Activated T-cell treated with anti-CD3 and anti-CD28 coated beads, Interleukin-2, amount 50 U/mL, for 24 hours (primary cell): ENCODE measurements around the gene ADAT3.

ENCODE experiments used
- DNase-seq: peaks from one replicate; pipeline ENCODE4 v3.0.0-alpha.2; 2020
- H3K27ac Mint-ChIP-seq: 2 replicates; pipeline ENCODE4 v1.8.0; 2020; ENCODE audit warnings: mild to moderate bottlenecking, mixed read lengths
- H3K27me3 Mint-ChIP-seq: 2 replicates; pipeline ENCODE4 v1.8.0; 2020; ENCODE audit warnings: mixed read lengths
- H3K36me3 Mint-ChIP-seq: 2 replicates; pipeline ENCODE4 v1.8.0; 2020; ENCODE audit warnings: low read depth, mixed read lengths
- H3K4me1 Mint-ChIP-seq: 2 replicates; pipeline ENCODE4 v1.8.0; 2020; ENCODE audit warnings: low read depth, mixed read lengths
- H3K4me3 Mint-ChIP-seq: 2 replicates; pipeline ENCODE4 v1.8.0; 2020; ENCODE audit warnings: mild to moderate bottlenecking, moderate library complexity, mixed read lengths
- H3K9me3 Mint-ChIP-seq: 2 replicates; pipeline ENCODE4 v1.8.0; 2020; ENCODE audit warnings: mixed read lengths

Gene ADAT3

DNA sequence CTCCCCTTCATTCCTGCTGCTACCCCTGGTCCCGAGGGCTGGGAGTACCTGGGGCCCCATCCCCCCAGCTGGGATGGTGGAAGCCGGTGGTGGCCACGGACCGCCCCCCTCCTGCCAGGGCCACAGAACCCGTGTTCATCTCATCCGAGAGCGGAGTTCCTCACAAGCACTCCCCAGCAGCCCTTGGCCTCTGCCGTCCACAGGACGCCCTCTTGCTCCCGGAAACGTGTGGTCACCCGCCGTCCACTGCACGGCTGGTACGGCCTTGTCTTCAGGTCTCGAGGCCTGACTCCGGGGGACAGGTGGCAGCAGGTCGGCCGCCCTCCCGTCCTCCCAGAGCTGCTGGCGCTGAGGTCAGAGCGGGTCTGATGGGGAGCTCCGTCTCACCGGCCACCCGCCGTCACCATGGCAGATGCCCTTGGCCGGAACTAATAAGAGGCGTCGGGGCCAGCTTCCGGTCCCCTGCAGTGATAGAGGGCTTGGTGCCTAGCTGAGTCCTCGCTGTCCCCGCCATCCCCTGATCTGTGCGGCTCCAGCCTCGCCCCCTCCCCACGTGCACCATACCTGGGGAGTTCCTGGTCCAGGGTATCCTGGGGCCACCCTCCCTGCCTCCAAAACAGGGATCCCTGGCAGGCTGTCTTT is 19.2 kb downstream of the ADAT3 start:
- no peak for DNase-seq
- no peaks in the 10 kb centered on the region for H3K9me3 Mint-ChIP-seq
- H3K4me3 Mint-ChIP-seq = no peak overlapping the region
- H3K27ac Mint-ChIP-seq = no peak overlapping the region
- peaks cover 51% of the 10 kb centered on the region for H3K36me3 Mint-ChIP-seq
- H3K4me1 Mint-ChIP-seq = peaks cover 32% of the 10 kb centered on the region
- no peaks in the 10 kb centered on the region for H3K27me3 Mint-ChIP-seq

DNA sequence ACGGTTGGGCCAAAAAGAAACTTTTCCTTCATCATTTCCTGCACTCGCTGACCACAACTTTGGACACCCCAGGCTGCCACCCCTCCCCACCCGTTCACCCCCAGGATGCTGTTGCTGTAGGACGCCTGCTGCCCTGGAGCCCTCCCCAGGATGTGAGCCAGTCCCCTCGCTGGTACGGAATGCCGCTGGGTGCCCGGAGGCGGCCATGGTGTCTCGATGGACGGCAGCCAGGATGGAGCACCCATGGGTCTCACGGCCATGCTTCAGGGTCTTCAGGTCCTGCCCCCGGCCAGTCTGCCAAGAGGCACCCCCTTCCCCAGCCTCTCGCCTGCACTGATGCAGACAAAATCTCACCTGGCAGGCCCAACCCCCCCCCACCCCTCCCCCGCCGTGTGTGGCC is 20.3 kb downstream of the ADAT3 start:
- no peak for DNase-seq
- H3K36me3 Mint-ChIP-seq = peaks cover 42% of the 10 kb centered on the region
- H3K27me3 Mint-ChIP-seq = no peaks in the 10 kb centered on the region
- no peak overlapping the region for H3K27ac Mint-ChIP-seq
- H3K4me1 Mint-ChIP-seq = peaks cover 39% of the 10 kb centered on the region
- no peaks in the 10 kb centered on the region for H3K9me3 Mint-ChIP-seq
- H3K4me3 Mint-ChIP-seq = no peak overlapping the region

DNA sequence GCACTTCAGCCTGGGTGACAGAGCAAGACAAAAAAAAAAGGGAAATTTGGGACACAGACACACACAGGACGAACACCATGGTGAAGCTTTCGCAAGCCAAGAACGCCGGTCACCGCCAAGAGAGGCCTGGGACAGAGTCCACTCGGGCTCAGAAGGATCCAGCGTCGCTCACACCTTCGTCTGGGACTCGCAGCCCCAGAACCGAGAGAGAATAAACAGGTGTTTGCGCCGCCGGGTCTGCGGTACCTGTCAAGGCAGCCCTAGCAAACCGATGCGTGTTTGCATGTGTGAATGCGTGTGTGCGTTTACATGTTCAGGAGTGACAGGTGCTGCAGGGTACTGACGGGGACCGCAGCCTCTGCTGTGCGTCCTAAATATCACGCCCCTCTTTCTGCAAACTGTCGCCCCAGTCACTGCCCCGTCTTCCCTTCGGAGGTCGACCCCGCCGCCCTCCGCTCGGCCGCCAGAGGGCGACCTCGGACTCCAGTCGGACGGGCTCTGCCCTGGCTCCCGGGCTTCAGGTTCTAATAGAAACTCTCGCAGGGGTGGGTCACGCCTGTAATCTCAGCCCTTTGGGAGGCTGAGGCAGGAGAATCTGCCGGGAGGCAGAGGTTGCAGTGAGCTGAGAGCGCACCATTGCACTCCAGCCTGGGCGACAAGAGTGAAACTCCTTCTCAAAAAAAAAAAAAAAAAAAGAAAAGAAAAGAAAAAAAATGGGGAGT is 24.0 kb downstream of the ADAT3 start:
- Mint-ChIP-seq H3K36me3 (peaks cover 14% of the 10 kb centered on the region), H3K4me1 (peaks cover 25% of the 10 kb centered on the region), H3K27me3 (no peaks in the 10 kb centered on the region), H3K4me3 (peak overlapping the region; percentile 76), H3K9me3 (peaks cover 4% of the 10 kb centered on the region), H3K27ac (peak overlapping the region; percentile 26)
- peak; percentile 91 for DNase-seq

DNA sequence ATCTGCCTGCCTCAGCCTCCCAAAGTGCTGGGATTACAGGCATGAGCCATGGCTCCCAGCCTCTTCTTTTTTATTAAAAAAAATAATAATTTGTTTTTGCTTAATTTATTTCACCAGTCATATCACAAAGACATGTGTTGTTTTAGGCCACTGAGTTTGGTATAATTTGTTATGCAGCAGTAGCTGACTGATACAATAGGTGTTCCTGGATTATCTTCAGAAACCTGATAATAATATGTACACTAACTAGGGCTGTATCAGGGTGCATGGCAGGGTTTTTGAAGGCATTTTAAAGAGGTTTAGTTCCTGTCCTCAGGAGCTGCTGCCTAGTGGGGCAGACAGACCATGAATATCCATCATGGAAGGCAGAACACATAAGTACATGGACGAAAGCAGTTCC is 26.2 kb downstream of the ADAT3 start:
- DNase-seq = no peak
- H3K27me3 Mint-ChIP-seq = no peaks in the 10 kb centered on the region
- no peak overlapping the region for H3K4me3 Mint-ChIP-seq
- H3K36me3 Mint-ChIP-seq = no peaks in the 10 kb centered on the region
- H3K9me3 Mint-ChIP-seq = peaks cover 7% of the 10 kb centered on the region
- no peak overlapping the region for H3K27ac Mint-ChIP-seq
- peaks cover 27% of the 10 kb centered on the region for H3K4me1 Mint-ChIP-seq

DNA sequence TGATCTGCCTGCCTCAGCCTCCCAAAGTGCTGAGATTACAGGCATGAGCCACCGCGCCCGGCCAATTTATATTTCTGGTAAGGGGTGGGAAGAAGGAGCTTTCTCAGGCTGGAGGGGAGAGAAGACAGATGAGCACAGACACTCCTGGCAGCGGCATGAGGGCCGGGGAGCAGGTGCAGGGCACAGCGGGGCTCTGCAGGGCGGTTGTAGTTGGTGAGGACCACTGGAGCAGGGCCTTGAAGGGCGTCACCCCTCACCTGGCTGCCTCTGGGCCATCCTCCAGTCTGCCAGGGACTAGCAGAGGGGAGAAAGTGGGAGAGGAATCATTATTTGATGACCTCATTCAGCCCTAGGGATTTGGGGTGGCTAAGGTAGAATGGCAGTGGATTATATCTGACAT is 27.2 kb downstream of the ADAT3 start:
- Mint-ChIP-seq H3K27me3 (no peaks in the 10 kb centered on the region), H3K4me1 (peaks cover 27% of the 10 kb centered on the region), H3K9me3 (peaks cover 7% of the 10 kb centered on the region), H3K36me3 (no peaks in the 10 kb centered on the region), H3K4me3 (no peak overlapping the region), H3K27ac (no peak overlapping the region)
- no peak for DNase-seq

DNA sequence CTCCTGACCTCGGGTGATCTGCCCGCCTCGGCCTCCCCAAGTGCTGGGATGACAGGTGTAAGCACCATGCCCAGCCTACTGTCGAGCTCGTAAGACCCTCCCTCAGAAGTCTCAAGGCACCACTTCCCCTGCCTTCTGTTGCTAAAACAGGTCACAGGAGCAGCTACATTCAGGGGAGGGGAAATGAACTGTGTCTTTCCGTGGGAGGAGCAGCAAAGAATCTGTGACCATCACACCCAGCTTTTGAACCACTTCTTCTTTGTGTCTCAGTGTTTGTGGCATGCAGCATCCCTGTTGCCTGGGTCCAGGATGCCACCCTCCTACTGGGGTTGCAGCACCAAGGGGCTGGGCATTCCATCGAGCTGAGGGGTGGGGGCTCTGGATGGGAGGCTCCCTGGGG is 28.0 kb downstream of the ADAT3 start:
- H3K9me3 Mint-ChIP-seq = peaks cover 7% of the 10 kb centered on the region
- H3K4me3 Mint-ChIP-seq = no peak overlapping the region
- no peaks in the 10 kb centered on the region for H3K36me3 Mint-ChIP-seq
- H3K27ac Mint-ChIP-seq = no peak overlapping the region
- H3K4me1 Mint-ChIP-seq = peaks cover 23% of the 10 kb centered on the region
- no peak for DNase-seq
- H3K27me3 Mint-ChIP-seq = no peaks in the 10 kb centered on the region

DNA sequence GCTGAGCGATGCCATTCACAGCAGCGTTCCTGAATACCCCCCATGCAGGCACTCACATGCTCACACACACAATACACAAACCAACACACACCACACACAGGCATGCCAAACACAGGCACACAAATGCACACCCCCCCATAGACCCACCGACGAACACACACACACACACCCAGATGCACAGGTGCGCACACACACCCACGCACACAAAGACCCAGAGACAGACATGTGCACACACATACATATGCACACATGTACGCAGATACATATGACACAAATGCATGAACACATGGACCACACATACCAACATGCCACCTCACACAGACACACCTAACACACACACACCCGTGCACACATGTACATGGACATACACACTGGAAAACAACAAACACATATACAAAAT is 28.7 kb downstream of the ADAT3 start:
- peaks cover 22% of the 10 kb centered on the region for H3K4me1 Mint-ChIP-seq
- peaks cover 7% of the 10 kb centered on the region for H3K9me3 Mint-ChIP-seq
- no peak overlapping the region for H3K27ac Mint-ChIP-seq
- H3K4me3 Mint-ChIP-seq = no peak overlapping the region
- DNase-seq = no peak
- no peaks in the 10 kb centered on the region for H3K36me3 Mint-ChIP-seq
- H3K27me3 Mint-ChIP-seq = no peaks in the 10 kb centered on the region

DNA sequence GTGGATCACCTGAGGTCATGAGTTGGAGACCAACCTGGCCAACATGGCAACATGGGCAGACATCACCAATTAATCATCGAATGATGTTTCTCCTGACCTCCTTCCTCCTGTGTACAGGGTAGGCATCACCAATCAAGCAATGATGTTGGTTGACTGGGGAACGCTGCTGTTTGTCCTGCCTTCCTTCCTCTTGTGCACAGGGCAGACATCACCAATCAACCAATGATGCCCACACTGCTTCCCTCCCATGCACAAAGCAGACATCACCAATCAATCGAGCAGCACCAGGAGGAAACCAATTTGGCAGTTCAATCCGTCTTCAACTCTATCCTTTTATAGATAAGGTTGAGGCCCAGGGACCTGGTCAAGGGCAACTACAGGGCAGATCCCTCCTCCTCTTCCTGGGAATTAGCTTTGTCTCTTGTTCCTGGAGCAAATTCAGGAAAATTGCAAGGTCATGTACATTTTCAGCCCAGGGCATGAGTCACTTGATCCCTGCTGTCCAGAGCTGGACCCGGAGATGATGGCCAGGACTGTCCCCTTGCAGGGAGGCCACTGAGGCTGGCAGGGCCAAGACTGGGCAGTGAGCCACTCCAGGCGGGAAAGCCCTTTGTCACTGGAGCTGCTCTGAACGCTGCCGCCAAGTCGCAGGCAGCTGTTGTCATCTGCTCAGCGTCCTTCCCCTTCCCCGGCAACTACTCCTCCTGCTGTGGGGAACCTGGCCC is 30.4 kb downstream of the ADAT3 start:
- Mint-ChIP-seq H3K9me3 (peaks cover 7% of the 10 kb centered on the region), H3K4me1 (peaks cover 20% of the 10 kb centered on the region), H3K27ac (peak overlapping the region; percentile 41), H3K4me3 (no peak overlapping the region), H3K36me3 (peaks cover 2% of the 10 kb centered on the region), H3K27me3 (no peaks in the 10 kb centered on the region)
- no peak for DNase-seq

DNA sequence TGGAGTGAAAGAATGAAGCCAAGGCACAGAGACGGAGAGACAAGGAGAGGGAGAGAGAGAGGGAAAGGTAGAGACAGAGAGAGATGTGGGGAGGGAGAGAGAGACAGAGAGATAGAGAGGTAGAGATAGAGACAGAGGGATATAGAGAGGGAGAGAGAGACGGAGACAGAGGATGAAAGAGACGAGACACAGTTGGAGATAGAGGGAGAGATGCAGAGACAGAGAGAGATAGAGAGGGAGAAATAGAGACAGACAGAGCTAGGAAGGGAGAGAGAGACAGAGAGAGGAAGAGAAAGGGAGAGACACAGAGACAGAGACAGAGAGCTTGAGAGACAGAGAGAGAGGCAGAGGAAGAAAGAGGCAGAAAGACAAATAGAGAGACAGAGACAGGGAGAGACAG is 31.2 kb downstream of the ADAT3 start:
- no peak for DNase-seq
- Mint-ChIP-seq H3K9me3 (peaks cover 7% of the 10 kb centered on the region), H3K27ac (no peak overlapping the region), H3K4me3 (no peak overlapping the region), H3K27me3 (no peaks in the 10 kb centered on the region), H3K4me1 (peaks cover 19% of the 10 kb centered on the region), H3K36me3 (peaks cover 2% of the 10 kb centered on the region)

DNA sequence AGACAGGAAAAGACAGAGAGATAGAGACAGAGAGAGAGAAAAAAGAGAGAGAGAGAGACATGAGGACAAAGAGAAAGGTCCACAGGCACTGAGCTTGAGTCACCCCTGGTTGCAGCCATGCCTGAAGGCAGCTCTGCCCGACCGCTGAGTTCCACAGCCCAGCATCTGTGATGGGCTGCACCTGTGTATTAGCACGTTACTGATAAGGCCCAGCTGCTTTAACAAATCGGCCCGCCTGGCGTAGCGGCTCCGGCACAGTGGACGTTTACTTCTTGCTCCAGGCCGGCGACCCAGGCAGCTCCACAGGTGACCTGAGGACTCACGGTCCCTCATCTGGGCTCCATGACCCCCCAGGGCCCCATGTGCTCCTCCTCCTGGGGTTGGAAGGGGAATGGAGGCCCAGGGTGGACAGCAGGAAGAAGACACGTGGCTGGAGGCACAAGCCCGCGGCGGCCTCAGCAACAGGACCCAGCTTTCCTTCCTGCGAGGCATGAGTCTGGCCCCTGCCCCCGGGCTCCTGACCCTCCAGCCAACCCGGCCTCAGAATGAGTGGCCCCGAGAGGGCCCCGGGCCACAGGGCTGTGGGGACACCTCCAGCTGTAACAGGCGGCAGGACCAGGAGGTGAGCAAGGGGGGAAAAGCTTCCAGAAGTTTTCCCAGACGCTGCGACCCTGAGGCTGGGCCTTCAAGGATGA is 31.9 kb downstream of the ADAT3 start:
- Mint-ChIP-seq H3K4me3 (no peak overlapping the region), H3K4me1 (peaks cover 18% of the 10 kb centered on the region), H3K36me3 (peaks cover 2% of the 10 kb centered on the region), H3K27ac (no peak overlapping the region), H3K27me3 (no peaks in the 10 kb centered on the region), H3K9me3 (peaks cover 3% of the 10 kb centered on the region)
- DNase-seq = no peak

DNA sequence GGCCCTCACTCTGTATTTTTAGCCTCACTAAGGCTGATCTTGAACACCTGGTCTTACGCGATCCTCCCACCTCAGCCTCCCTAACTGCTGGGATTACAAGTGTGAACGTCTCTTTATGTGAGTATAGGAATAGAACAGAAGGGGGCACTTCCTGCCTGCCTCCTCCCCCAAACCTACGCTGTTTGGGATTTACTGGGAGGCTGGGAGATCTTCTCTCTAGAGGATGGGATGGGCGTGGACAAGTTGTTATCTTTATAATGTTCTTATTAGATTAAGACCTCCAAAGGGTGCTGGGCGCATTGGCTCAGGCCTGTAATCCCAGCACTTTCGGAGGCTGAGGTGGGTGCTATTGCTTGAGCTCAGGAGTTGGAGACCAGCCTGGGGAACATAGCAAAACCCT is 32.9 kb downstream of the ADAT3 start:
- Mint-ChIP-seq H3K4me1 (peaks cover 22% of the 10 kb centered on the region), H3K4me3 (no peak overlapping the region), H3K9me3 (peaks cover 3% of the 10 kb centered on the region), H3K27ac (no peak overlapping the region), H3K36me3 (peaks cover 10% of the 10 kb centered on the region), H3K27me3 (no peaks in the 10 kb centered on the region)
- DNase-seq = no peak

DNA sequence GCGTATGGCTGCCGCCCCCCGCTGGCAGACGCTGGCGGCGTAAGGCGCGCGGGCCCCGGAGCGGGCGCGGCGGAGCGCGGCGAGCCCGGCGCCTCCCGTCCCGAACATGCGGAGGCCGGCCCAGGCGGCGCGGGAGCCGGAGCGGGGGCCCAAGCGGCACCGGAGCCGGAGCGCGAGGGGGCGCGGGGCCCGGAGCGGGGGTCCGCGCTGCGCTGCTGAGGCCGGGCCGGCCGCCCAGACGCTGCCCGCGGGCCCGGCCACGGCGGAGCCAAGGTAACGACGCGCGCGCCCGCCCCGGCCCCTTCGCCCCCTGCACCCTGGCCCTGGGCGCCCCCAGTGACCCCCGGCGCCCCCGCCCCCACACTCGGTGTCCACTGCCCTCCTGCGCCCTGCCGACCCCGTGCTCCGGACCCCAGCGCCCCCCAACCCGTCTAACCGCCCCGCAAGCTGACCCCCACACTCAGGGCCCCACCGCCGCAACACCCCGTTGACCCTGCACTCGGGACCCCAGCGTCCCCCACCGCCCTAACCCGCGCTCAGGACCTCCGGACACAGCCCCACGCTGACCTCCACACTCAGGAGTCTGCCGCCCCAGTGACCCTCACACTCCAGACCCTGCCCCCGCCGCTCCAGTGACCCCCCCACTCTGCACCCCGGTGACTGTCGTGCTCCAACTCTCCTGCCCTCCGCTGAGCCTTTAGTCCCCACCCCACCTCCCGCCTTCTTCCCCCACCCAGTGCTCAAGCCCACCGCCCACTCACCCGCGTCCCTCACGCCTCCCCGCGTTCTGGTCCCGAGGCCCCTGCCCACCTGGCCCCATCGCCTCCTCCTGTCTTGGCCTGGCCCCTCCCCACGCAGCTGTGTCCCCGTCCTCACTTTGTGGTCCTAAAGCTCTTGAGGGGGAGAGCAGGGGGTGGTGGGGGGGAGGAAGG is 36.2 kb downstream of the ADAT3 start, which contains the start of gene CSNK1G2:
Gene CSNK1G2, plus strand, starts transcription at position 27 of the 932 bp plus-strand sequence. CDS start 28,601 bp downstream, outside the sequence.
- Mint-ChIP-seq H3K4me3 (peak within 1 kb of the TSS; percentile 94), H3K4me1 (peaks cover 39% of the 10 kb centered on the region), H3K9me3 (no peaks in the 10 kb centered on the region), H3K27ac (peak within 1 kb of the TSS; percentile 97), H3K36me3 (peaks cover 17% of the 10 kb centered on the region), H3K27me3 (no peaks in the 10 kb centered on the region)
- no peak for DNase-seq

DNA sequence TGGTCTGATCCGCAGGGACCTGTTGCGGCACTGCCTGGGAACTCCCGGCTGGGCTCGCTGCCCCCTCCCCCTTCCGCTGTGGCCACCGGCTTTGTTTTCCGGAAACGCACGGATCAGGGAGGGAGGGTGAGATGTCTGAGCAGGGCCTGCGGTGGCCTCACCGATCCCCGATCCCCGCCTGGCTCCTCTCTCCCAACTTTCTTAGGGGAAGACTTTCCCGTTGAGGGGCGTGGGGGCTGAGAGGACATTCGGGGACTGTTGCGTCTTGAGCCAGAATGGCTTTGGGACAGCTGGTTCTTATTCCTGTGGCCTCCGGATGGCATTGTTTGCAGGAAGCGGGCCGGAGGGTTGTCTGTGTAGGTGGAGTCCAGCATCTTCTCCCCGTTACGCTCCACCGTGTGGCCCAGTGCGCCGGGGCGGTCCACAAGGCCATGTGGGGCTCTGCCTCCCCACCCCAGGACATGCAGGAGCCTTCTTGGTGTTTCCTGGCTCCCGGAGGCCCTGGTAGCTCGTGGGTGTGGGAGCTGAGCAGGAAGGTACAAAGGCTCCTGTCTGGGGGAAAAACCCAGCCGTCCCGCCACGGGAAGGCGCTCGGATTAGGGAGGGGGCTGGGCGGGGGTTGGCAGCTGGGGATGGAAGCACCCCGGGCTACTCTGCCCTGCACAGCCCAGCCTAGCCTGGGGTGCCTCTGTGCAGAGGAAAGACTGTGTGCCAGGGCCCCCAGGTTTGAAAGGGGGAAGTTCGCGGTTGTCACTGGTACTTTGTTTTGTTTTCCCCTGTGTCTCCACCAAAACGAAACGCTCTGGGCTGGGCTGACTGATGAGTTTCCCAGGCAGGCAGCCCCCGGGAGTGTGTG is 37.1 kb downstream of the ADAT3 start:
- Mint-ChIP-seq H3K36me3 (peaks cover 17% of the 10 kb centered on the region), H3K27me3 (no peaks in the 10 kb centered on the region), H3K9me3 (no peaks in the 10 kb centered on the region), H3K4me1 (peaks cover 42% of the 10 kb centered on the region), H3K4me3 (peak overlapping the region; percentile 94), H3K27ac (peak overlapping the region; percentile 91)
- DNase-seq = peak; percentile 77
